ENCODE results near the gene CBX4. TPM values are rescaled to one million over a fixed set of nuclear protein-coding genes. Genes with fewer than 3 reads are reported as not detected.

The CBX4 gene
- total and polyA plus RNA-seq, 2 of the 13 experiments (the other 11 are each of a cell fraction or from before 2014, with no cell fraction given) = 25.8 to 50.8 TPM

GRCh38 chr17:79831265-79832217 lies 7.7 kb downstream of the CBX4 start (continued):
- TF ChIP-seq PREB (CRISPR knock-in tag; IDR thresholded peaks at IDR 0.05) (no peak), ZNF432 (CRISPR knock-in tag; IDR thresholded peaks at IDR 0.05; ENCODE audit: borderline replicate concordance) (no peak), ARHGAP35 (CRISPR knock-in tag; IDR thresholded peaks at IDR 0.05; ENCODE audit: borderline replicate concordance) (no peak), ZNF441 (CRISPR knock-in tag; IDR thresholded peaks at IDR 0.05; ENCODE audit: borderline replicate concordance) (no peak), NR0B2 (CRISPR knock-in tag; IDR thresholded peaks at IDR 0.05) (no peak), REL (CRISPR knock-in tag; conservative IDR thresholded peaks at IDR 0.05) (peak; percentile 48; the same call in 1 of the 2 replicates), ZNF274 (CRISPR knock-in tag; IDR thresholded peaks at IDR 0.05) (0 out of 2 replicates have a peak, but pooled peaks have one; percentile 67), ZMYM3 (CRISPR knock-in tag; IDR thresholded peaks at IDR 0.05) (peak; percentile 41; the same call in 1 of the 2 replicates), ZNF75D (CRISPR knock-in tag; IDR thresholded peaks at IDR 0.05; ENCODE audit: borderline replicate concordance) (no peak), XRCC5 (optimal IDR thresholded peaks at IDR 0.05; ENCODE audit: low read length) (peak; percentile 49), CHD2 (IDR thresholded peaks at IDR 0.05; ENCODE audit: low read depth, low read length) (peak; percentile 76), TFE3 (CRISPR knock-in tag; IDR thresholded peaks at IDR 0.05) (peak; percentile 18; the same call in 1 of the 2 replicates), LCORL (IDR thresholded peaks at IDR 0.05) (no peak), LCORL (CRISPR knock-in tag; IDR thresholded peaks at IDR 0.05) (peak; percentile 90), DR1 (CRISPR knock-in tag; IDR thresholded peaks at IDR 0.05) (no peak), RORA (CRISPR knock-in tag; IDR thresholded peaks at IDR 0.05) (no peak), SNAPC2 (CRISPR knock-in tag; IDR thresholded peaks at IDR 0.05) (peak; percentile 43; the same call in 1 of the 2 replicates), RARG (CRISPR knock-in tag; IDR thresholded peaks at IDR 0.05; ENCODE audit: low read depth) (no peak), CREBL2 (CRISPR knock-in tag; IDR thresholded peaks at IDR 0.05; ENCODE audit: borderline replicate concordance) (0 out of 2 replicates have a peak, but pooled peaks have one; percentile 65), ZNF337 (CRISPR knock-in tag; IDR thresholded peaks at IDR 0.05; ENCODE audit: borderline replicate concordance, low read depth) (0 out of 2 replicates have a peak, but pooled peaks have one; percentile 75), TBP (CRISPR knock-in tag; IDR thresholded peaks at IDR 0.05) (no peak), GATAD1 (CRISPR knock-in tag; IDR thresholded peaks at IDR 0.05) (0 out of 2 replicates have a peak, but pooled peaks have one; percentile 8), HOXA5 (CRISPR knock-in tag; IDR thresholded peaks at IDR 0.05) (peak; percentile 40; the same call in 1 of the 2 replicates), ZNF431 (CRISPR knock-in tag; IDR thresholded peaks at IDR 0.05; ENCODE audit: borderline replicate concordance, low read depth) (no peak), ERF (CRISPR knock-in tag; IDR thresholded peaks at IDR 0.05) (peak; percentile 29)
